Activated T-helper 1 cell treated with anti-CD3 and anti-CD28 coated beads, Interleukin-2, amount 50 U/mL, for 16 hours (primary cell): Measurements from ENCODE around the gene AMOTL1.

Experiments
- DNase-seq, 2 donors: peaks; one replicate each; pipeline ENCODE4 v3.0.0-alpha.2; 2020; ENCODE audit warnings: low read depth in 1 of 2, low spot score in 1 of 2

The AMOTL1 gene

DNA sequence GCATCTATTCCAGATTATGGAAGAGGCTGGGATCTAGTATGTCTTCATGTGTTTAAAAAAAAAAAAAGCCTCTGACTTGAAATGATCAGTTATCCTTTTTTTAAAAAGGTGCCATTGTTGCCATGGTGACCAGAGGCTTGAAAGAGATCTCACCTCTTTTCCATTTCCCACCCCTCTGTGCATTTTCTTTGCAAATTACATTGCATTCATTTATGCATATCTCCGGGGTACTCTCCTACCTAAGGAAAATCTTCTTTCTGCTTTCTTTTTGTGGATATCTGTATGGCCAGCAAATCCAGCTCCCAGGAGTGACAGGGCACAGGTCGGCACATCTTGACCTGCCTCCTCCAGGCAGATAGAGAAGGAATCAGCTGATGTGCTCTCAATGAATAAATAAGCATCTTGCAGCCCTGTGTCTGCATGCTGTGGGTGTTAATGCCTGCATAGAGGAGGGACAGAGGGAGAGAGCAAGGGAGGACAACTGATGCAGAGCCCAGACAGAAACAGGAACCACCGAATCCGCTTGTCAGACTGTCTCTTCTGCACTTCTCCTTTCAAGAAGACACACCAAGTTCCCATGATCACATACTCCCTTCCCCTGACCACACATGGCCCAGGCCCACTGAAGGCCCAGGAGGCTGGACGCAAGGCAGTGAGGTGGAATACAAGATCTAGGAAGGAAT is 154.3 kb downstream of the AMOTL1 start:
- DNase-seq: no peak

- no peak for DNase-seq
Measured at GRCh38 chr11:94923004-94923334, 154.8 kb downstream of the AMOTL1 start.

DNA sequence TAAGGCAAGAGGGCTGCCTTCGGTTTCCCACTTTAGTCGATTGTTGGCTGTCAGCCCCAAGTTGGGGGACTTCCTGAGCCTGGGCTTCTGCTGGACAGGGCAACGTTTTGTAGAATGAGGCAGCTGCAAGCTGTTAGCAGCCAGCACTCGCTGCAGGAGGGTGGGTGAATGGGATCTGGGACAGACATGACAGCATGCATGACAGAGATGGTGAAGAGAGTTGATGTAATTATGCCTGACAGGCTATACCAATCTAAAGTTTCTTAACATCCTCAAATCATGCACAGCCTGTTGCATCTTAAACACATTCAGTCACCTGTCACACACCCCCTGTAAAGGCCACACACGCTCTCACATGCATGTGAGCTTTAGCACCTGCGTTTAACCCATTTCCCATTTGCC is 156.0 kb downstream of the AMOTL1 start:
- no peak for DNase-seq

DNA sequence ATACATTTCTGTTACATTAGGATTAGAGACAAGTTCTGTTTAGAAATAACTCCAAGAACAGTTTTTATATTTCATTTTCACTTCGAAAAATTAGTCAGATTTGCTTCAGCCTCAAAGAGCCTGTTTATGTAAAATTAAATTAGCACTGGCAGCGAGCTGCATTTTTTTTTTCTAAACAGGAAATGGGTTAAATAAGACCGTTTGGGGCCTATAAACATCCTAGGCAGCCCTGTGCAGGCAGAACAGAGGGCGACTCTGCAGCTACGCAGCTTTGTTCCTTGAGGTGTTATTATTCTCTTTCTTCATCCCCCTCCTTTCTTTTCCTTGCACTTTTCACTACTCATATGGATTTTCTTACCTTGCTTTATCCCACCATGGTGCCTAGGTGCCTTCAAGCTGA is 156.5 kb downstream of the AMOTL1 start:
- DNase-seq: no peak

DNA sequence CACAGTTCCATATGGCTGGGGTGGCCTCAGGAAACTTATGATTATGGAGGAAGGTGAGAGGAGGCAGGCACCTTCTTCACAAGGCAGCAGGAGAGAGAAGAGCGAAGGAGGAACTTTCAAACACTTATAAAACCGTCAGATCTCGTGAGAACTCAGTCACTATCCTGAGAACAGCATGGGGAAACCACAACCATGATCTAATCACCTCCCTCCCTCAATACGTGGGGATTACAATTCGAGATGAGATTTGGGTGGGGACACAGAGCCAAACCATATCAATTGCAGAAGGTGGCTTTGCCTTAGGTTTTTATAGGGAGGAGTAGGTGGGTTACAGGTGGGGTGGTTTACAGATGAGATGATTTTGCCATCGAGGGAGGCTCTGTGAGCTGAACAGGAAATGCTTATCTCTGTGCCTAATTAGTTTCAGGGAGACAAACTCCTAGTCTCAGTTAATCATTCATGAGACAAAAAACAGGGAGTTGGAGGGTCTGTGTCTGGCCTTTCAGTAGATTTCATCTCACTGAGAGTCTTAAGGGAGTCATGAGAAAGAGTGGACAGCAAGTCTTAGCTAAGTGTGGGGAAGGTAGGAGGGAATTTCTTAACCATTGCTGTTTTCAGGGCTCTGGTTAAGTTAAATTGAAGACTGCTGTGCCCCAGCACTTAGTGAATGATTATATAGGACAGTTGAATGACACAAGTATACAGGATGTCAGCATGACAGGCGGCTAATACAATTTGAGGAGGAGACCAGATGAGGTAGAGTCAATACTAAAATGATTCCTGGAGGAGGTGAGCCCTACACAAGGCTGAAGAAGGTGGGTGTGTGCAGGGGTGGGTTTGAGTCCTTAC is 157.5 kb downstream of the AMOTL1 start:
- no peak for DNase-seq

GRCh38 chr11:94926271-94926625 is 158.1 kb downstream of the AMOTL1 start:
- no peak for DNase-seq
